Measurements from ENCODE around the gene GRAP2.
A peak's percentile ranks its signal among the peaks of the same experiment; 100 is the strongest.

GRAP2 gene

GRCh38 chr22:39966470-39966869, 65.6 kb downstream of the GRAP2 start:
- Histone ChIP-seq H3K4me1 (peaks cover 22% of the 10 kb centered on the region), H3K36me3 (replicated peaks) (no peaks in the 10 kb centered on the region), H3K27me3 (ENCODE audit: low read depth) (no peaks in the 10 kb centered on the region), H3K9me3 (no peaks in the 10 kb centered on the region), H3K4me3 (no peak overlapping the region)
- in situ Hi-C loops (cut with MboI; ENCODE audit: low sequenced_read_pairs), result no loop called here
- no peak for DNase-seq (ENCODE audit: low spot score in 2 of 2)

GRCh38 chr22:39967103-39967829, 66.4 kb downstream of the GRAP2 start:
- Histone ChIP-seq H3K9me3 (no peaks in the 10 kb centered on the region), H3K27me3 (ENCODE audit: low read depth) (no peaks in the 10 kb centered on the region), H3K36me3 (replicated peaks) (no peaks in the 10 kb centered on the region), H3K4me1 (peaks cover 22% of the 10 kb centered on the region), H3K4me3 (no peak overlapping the region)
- in situ Hi-C loops (cut with MboI; ENCODE audit: low sequenced_read_pairs), result no loop called here
- DNase-seq (ENCODE audit: low spot score in 2 of 2), result peak; percentile 41 to 43

GRCh38 chr22:39967996-39968972, 67.4 kb downstream of the GRAP2 start:
- DNase-seq (ENCODE audit: low spot score in 2 of 2), result peak; percentile 52 to 58
- Histone ChIP-seq H3K9me3 (no peaks in the 10 kb centered on the region), H3K4me3 (no peak overlapping the region), H3K27me3 (ENCODE audit: low read depth) (peaks cover 7% of the 10 kb centered on the region), H3K4me1 (peaks cover 22% of the 10 kb centered on the region), H3K36me3 (replicated peaks) (no peaks in the 10 kb centered on the region)
- in situ Hi-C loops (cut with MboI; ENCODE audit: low sequenced_read_pairs), result no loop called here

- Histone ChIP-seq H3K36me3 (replicated peaks) (no peaks in the 10 kb centered on the region), H3K27me3 (ENCODE audit: low read depth) (peaks cover 21% of the 10 kb centered on the region), H3K4me3 (no peak overlapping the region), H3K9me3 (no peaks in the 10 kb centered on the region), H3K4me1 (peaks cover 22% of the 10 kb centered on the region)
- in situ Hi-C loops (cut with MboI; ENCODE audit: low sequenced_read_pairs), result no loop called here
- no peak for DNase-seq (ENCODE audit: low spot score in 2 of 2)
These were observed 69.9 kb downstream of the GRAP2 start for GRCh38 chr22:39970742-39971141.

- in situ Hi-C loops (cut with MboI; ENCODE audit: low sequenced_read_pairs), result no loop called here
- Histone ChIP-seq H3K4me3 (no peak overlapping the region), H3K27me3 (ENCODE audit: low read depth) (peaks cover 40% of the 10 kb centered on the region), H3K36me3 (replicated peaks) (no peaks in the 10 kb centered on the region), H3K4me1 (peaks cover 12% of the 10 kb centered on the region), H3K9me3 (no peaks in the 10 kb centered on the region)
- no peak for DNase-seq (ENCODE audit: low spot score in 2 of 2)
These were observed 71.8 kb downstream of the GRAP2 start for GRCh38 chr22:39972641-39973040.

- Histone ChIP-seq H3K4me1 (peaks cover 2% of the 10 kb centered on the region; the same call in 1 of the 2 replicates), H3K36me3 (replicated peaks) (no peaks in the 10 kb centered on the region), H3K27me3 (ENCODE audit: low read depth) (peaks cover 45% of the 10 kb centered on the region), H3K9me3 (no peaks in the 10 kb centered on the region), H3K4me3 (no peak overlapping the region)
- DNase-seq (ENCODE audit: low spot score in 2 of 2), result no peak
- in situ Hi-C loops (cut with MboI; ENCODE audit: low sequenced_read_pairs), result no loop called here
These were observed 72.8 kb downstream of the GRAP2 start for GRCh38 chr22:39973656-39974055.

GRCh38 chr22:39974065-39974464, 73.2 kb downstream of the GRAP2 start:
- no peaks in the 10 kb centered on the region for H3K36me3 ChIP-seq (replicated peaks)
- DNase-seq (ENCODE audit: low spot score in 2 of 2), result no peak
- H3K4me3 ChIP-seq, result no peak overlapping the region
- no peaks in the 10 kb centered on the region for H3K4me1 ChIP-seq
- no peaks in the 10 kb centered on the region for H3K9me3 ChIP-seq
- in situ Hi-C loops (cut with MboI; ENCODE audit: low sequenced_read_pairs), result no loop called here
- peaks cover 45% of the 10 kb centered on the region for H3K27me3 ChIP-seq (ENCODE audit: low read depth)

GRCh38 chr22:39979048-39979447, 78.2 kb downstream of the GRAP2 start:
- no peak for DNase-seq (ENCODE audit: low spot score in 2 of 2)
- no peak overlapping the region for H3K4me3 ChIP-seq
- no peaks in the 10 kb centered on the region for H3K9me3 ChIP-seq
- peaks cover 34% of the 10 kb centered on the region for H3K27me3 ChIP-seq (ENCODE audit: low read depth)
- no peaks in the 10 kb centered on the region for H3K4me1 ChIP-seq
- H3K36me3 ChIP-seq (replicated peaks), result no peaks in the 10 kb centered on the region
- in situ Hi-C loops (cut with MboI; ENCODE audit: low sequenced_read_pairs), result no loop called here

- H3K36me3 ChIP-seq (replicated peaks), result no peaks in the 10 kb centered on the region
- no peak for DNase-seq (ENCODE audit: low spot score in 2 of 2)
- H3K27me3 ChIP-seq (ENCODE audit: low read depth), result peaks cover 30% of the 10 kb centered on the region
- no peaks in the 10 kb centered on the region for H3K4me1 ChIP-seq
- H3K4me3 ChIP-seq, result no peak overlapping the region
- in situ Hi-C loops (cut with MboI; ENCODE audit: low sequenced_read_pairs), result no loop called here
- no peaks in the 10 kb centered on the region for H3K9me3 ChIP-seq
These were observed 78.6 kb downstream of the GRAP2 start for GRCh38 chr22:39979458-39979857.

GRCh38 chr22:39980596-39980995, 79.7 kb downstream of the GRAP2 start:
- no peaks in the 10 kb centered on the region for H3K9me3 ChIP-seq
- in situ Hi-C loops (cut with MboI; ENCODE audit: low sequenced_read_pairs), result no loop called here
- DNase-seq (ENCODE audit: low spot score in 2 of 2), result no peak
- no peaks in the 10 kb centered on the region for H3K4me1 ChIP-seq
- H3K36me3 ChIP-seq (replicated peaks), result no peaks in the 10 kb centered on the region
- no peak overlapping the region for H3K4me3 ChIP-seq
- peaks cover 29% of the 10 kb centered on the region for H3K27me3 ChIP-seq (ENCODE audit: low read depth)

- Histone ChIP-seq H3K9me3 (no peaks in the 10 kb centered on the region), H3K4me1 (no peaks in the 10 kb centered on the region), H3K27me3 (ENCODE audit: low read depth) (peaks cover 5% of the 10 kb centered on the region), H3K36me3 (replicated peaks) (no peaks in the 10 kb centered on the region), H3K4me3 (no peak overlapping the region)
- in situ Hi-C loops (cut with MboI; ENCODE audit: low sequenced_read_pairs), result no loop called here
- no peak for DNase-seq (ENCODE audit: low spot score in 2 of 2)
These were observed 82.5 kb downstream of the GRAP2 start for GRCh38 chr22:39983346-39983745.

- peaks cover 4% of the 10 kb centered on the region for H3K27me3 ChIP-seq (ENCODE audit: low read depth)
- H3K9me3 ChIP-seq, result no peaks in the 10 kb centered on the region
- no peaks in the 10 kb centered on the region for H3K36me3 ChIP-seq (replicated peaks)
- DNase-seq (ENCODE audit: low spot score in 2 of 2), result no peak
- in situ Hi-C loops (cut with MboI; ENCODE audit: low sequenced_read_pairs), result no loop called here
- H3K4me1 ChIP-seq, result no peaks in the 10 kb centered on the region
- H3K4me3 ChIP-seq, result no peak overlapping the region
These were observed 83.1 kb downstream of the GRAP2 start for GRCh38 chr22:39984006-39984405.

GRCh38 chr22:39984746-39985145, 83.9 kb downstream of the GRAP2 start:
- H3K4me3 ChIP-seq, result no peak overlapping the region
- no peaks in the 10 kb centered on the region for H3K9me3 ChIP-seq
- DNase-seq (ENCODE audit: low spot score in 2 of 2), result no peak
- peaks cover 1% of the 10 kb centered on the region for H3K27me3 ChIP-seq (ENCODE audit: low read depth)
- H3K36me3 ChIP-seq (replicated peaks), result no peaks in the 10 kb centered on the region
- in situ Hi-C loops (cut with MboI; ENCODE audit: low sequenced_read_pairs), result no loop called here
- H3K4me1 ChIP-seq, result no peaks in the 10 kb centered on the region

GRCh38 chr22:39985383-39986035, 84.6 kb downstream of the GRAP2 start:
- in situ Hi-C loops (cut with MboI; ENCODE audit: low sequenced_read_pairs), result no loop called here
- H3K27me3 ChIP-seq (ENCODE audit: low read depth), result no peaks in the 10 kb centered on the region

More at GRCh38 chr22:39985383-39986035, 84.6 kb downstream of the GRAP2 start:
- Histone ChIP-seq H3K4me1 (no peaks in the 10 kb centered on the region), H3K4me3 (no peak overlapping the region), H3K9me3 (no peaks in the 10 kb centered on the region), H3K36me3 (replicated peaks) (no peaks in the 10 kb centered on the region)
- no peak for DNase-seq (ENCODE audit: low spot score in 2 of 2)
